ENCODE measurements around the gene GOSR1.
"Not testable (repeated sequence)": the region's sequence is repeated elsewhere in the genome, so short reads cannot be mapped to it uniquely, and the experiment has no call there.

- TF ChIP-seq USF2 (IDR thresholded peaks at IDR 0.05); POLR2A (IDR thresholded peaks at IDR 0.05; ENCODE audit: low read length); CTCF (IDR thresholded peaks at IDR 0.05); ZNF302 (CRISPR knock-in tag; IDR thresholded peaks at IDR 0.05); BCL3 (IDR thresholded peaks at IDR 0.05); EP300 (IDR thresholded peaks at IDR 0.05); KDM1A (IDR thresholded peaks at IDR 0.05; ENCODE audit: low read depth); HMGXB4 (CRISPR knock-in tag; IDR thresholded peaks at IDR 0.05; ENCODE audit: borderline replicate concordance); BHLHE40 (IDR thresholded peaks at IDR 0.05; ENCODE audit: low read depth, low read length); CBX2 (IDR thresholded peaks at IDR 0.05; ENCODE audit: borderline replicate concordance, low read depth); HOXA7 (CRISPR knock-in tag; IDR thresholded peaks at IDR 0.05); RFX5 (IDR thresholded peaks at IDR 0.05): not testable (repeated sequence)
These were observed 97.1 kb downstream of the GOSR1 start for GRCh38 chr17:30574309-30574708.
